GM19455 (cell line): ENCODE results near the gene TNFAIP2.

Source experiments
- ATAC-seq: cut with Tn5 transposase; IDR thresholded peaks from one replicate; pipeline ENCODE4 v1.9.1; 2021; ENCODE audit not compliant: unreplicated experiment

The TNFAIP2 gene

GRCh38 chr14:103121121-103121845, 2.0 kb upstream of the TNFAIP2 start:
- no peak for ATAC-seq

GRCh38 chr14:103121846-103122584, 1.2 kb upstream of the TNFAIP2 start:
- ATAC-seq, result no peak

GRCh38 chr14:103122585-103122946, 695 bp upstream of the TNFAIP2 start:
- no peak for ATAC-seq

- ATAC-seq, result no peak
These were observed 606 bp downstream of the TNFAIP2 start for GRCh38 chr14:103123634-103124500.

GRCh38 chr14:103124501-103125001, 1.3 kb downstream of the TNFAIP2 start:
- ATAC-seq, result no peak

GRCh38 chr14:103125098-103126070, 2.1 kb downstream of the TNFAIP2 start:
- ATAC-seq, result no peak

- ATAC-seq, result no peak
These were observed 3.0 kb downstream of the TNFAIP2 start for GRCh38 chr14:103126088-103126872.

GRCh38 chr14:103126873-103127304, 3.6 kb downstream of the TNFAIP2 start:
- ATAC-seq, result no peak

- ATAC-seq, result no peak
These were observed 4.1 kb downstream of the TNFAIP2 start for GRCh38 chr14:103127356-103127755.

- ATAC-seq, result no peak
These were observed 4.8 kb downstream of the TNFAIP2 start for GRCh38 chr14:103127861-103128598.

GRCh38 chr14:103128631-103129300, 5.5 kb downstream of the TNFAIP2 start:
- no peak for ATAC-seq

- ATAC-seq, result no peak
These were observed 6.2 kb downstream of the TNFAIP2 start for GRCh38 chr14:103129301-103130016.

GRCh38 chr14:103130017-103130764, 6.9 kb downstream of the TNFAIP2 start:
- no peak for ATAC-seq

- no peak for ATAC-seq
These were observed 7.7 kb downstream of the TNFAIP2 start for GRCh38 chr14:103130965-103131364.

GRCh38 chr14:103131580-103131979, 8.3 kb downstream of the TNFAIP2 start:
- no peak for ATAC-seq

- ATAC-seq, result no peak
These were observed 9.3 kb downstream of the TNFAIP2 start for GRCh38 chr14:103132381-103133209.
